ENCODE results near the gene CANT1. TPM values are rescaled to one million over a fixed set of nuclear protein-coding genes. Genes with fewer than 3 reads are reported as not detected.

CANT1 gene
- total and polyA plus RNA-seq, 5 experiments from 2014 or later = 6.1 to 34.6 (median 9.4) TPM

GRCh38 chr17:78993981-78994671 lies 15.4 kb downstream of the CANT1 start:
- Mint-ChIP-seq H3K27me3 (no peaks in the 10 kb centered on the region), H3K27ac (peak overlapping the region in 1 of 10 donors; percentile 34), H3K4me3 (no peak overlapping the region), H3K36me3 (peaks cover 0 to 59% (median 9%) of the 10 kb centered on the region in 3 donors), H3K9me3 (no peaks in the 10 kb centered on the region), H3K4me1 (peaks cover 3 to 13% (median 6%) of the 10 kb centered on the region in 4 donors)
- no peak for DNase-seq
- ATAC-seq = no peak
- POLR2A ChIA-PET = no interaction called here

- Mint-ChIP-seq H3K27ac (peak overlapping the region in 6 of 10 donors; percentile 7 to 74 (median 67)), H3K4me3 (no peak overlapping the region), H3K9me3 (no peaks in the 10 kb centered on the region)
Observed at GRCh38 chr17:78993241-78993956, 16.2 kb downstream of the CANT1 start.

GRCh38 chr17:78992542-78993212 lies 16.9 kb downstream of the CANT1 start:
- POLR2A ChIA-PET = no interaction called here
- Mint-ChIP-seq H3K9me3 (no peaks in the 10 kb centered on the region), H3K36me3 (peaks cover 0 to 51% (median 9%) of the 10 kb centered on the region in 3 donors), H3K4me3 (no peak overlapping the region), H3K27ac (peak overlapping the region in 6 of 10 donors; percentile 7 to 74 (median 67)), H3K4me1 (peaks cover 3 to 13% (median 6%) of the 10 kb centered on the region in 4 donors), H3K27me3 (no peaks in the 10 kb centered on the region)
- peak; percentile 8 to 11 for ATAC-seq
- no peak for DNase-seq

More at GRCh38 chr17:78993241-78993956, 16.2 kb downstream of the CANT1 start:
- Mint-ChIP-seq H3K4me1 (peaks cover 3 to 13% (median 6%) of the 10 kb centered on the region in 4 donors), H3K36me3 (peaks cover 0 to 57% (median 9%) of the 10 kb centered on the region in 3 donors), H3K27me3 (no peaks in the 10 kb centered on the region)
- ATAC-seq = peak; percentile 73 to 82
- POLR2A ChIA-PET = no interaction called here
- peak in 9 of 10 donors; percentile 23 to 73 (median 47) for DNase-seq

GRCh38 chr17:78991906-78992532 lies 17.5 kb downstream of the CANT1 start:
- no peaks in the 10 kb centered on the region for H3K27me3 Mint-ChIP-seq
- peaks cover 4 to 14% (median 7%) of the 10 kb centered on the region in 4 donors for H3K4me1 Mint-ChIP-seq
- H3K9me3 Mint-ChIP-seq = no peaks in the 10 kb centered on the region
- H3K36me3 Mint-ChIP-seq = peaks cover 0 to 47% (median 9%) of the 10 kb centered on the region in 3 donors
- no peak for DNase-seq
- ATAC-seq = no peak
- no peak overlapping the region for H3K27ac Mint-ChIP-seq
- H3K4me3 Mint-ChIP-seq = no peak overlapping the region
- POLR2A ChIA-PET = no interaction called here

GRCh38 chr17:78991017-78991738 lies 18.4 kb downstream of the CANT1 start:
- ATAC-seq = no peak
- DNase-seq = no peak
- H3K36me3 Mint-ChIP-seq = peaks cover 0 to 41% (median 9%) of the 10 kb centered on the region in 3 donors
- H3K27ac Mint-ChIP-seq = no peak overlapping the region
- peaks cover 12 to 19% (median 15%) of the 10 kb centered on the region in 4 donors for H3K4me1 Mint-ChIP-seq
- POLR2A ChIA-PET = no interaction called here
- no peaks in the 10 kb centered on the region for H3K27me3 Mint-ChIP-seq
- H3K4me3 Mint-ChIP-seq = no peak overlapping the region
- no peaks in the 10 kb centered on the region for H3K9me3 Mint-ChIP-seq

GRCh38 chr17:78990349-78991016 lies 19.1 kb downstream of the CANT1 start:
- no peak for ATAC-seq
- POLR2A ChIA-PET = no interaction called here
- Mint-ChIP-seq H3K4me1 (peaks cover 12 to 24% (median 20%) of the 10 kb centered on the region in 4 donors), H3K9me3 (no peaks in the 10 kb centered on the region), H3K36me3 (peaks cover 0 to 35% (median 5%) of the 10 kb centered on the region in 3 donors), H3K27me3 (no peaks in the 10 kb centered on the region), H3K4me3 (no peak overlapping the region), H3K27ac (no peak overlapping the region)
- DNase-seq = no peak

- Mint-ChIP-seq H3K4me1 (peaks cover 11 to 21% (median 18%) of the 10 kb centered on the region in 4 donors), H3K9me3 (no peaks in the 10 kb centered on the region), H3K4me3 (peak overlapping the region in 1 of 10 donors; percentile 14), H3K36me3 (peaks cover 0 to 24% (median 2%) of the 10 kb centered on the region in 3 donors), H3K27me3 (no peaks in the 10 kb centered on the region), H3K27ac (no peak overlapping the region)
- POLR2A ChIA-PET = interaction anchor here (1.4 kb wide), 1 partner anchor 22 kb away, joined by 4 read pairs; the partner anchor contains the start of gene CANT1
- DNase-seq (no peak), ATAC-seq (no peak)
Observed at GRCh38 chr17:78988152-78988551, 21.4 kb downstream of the CANT1 start.

GRCh38 chr17:78986649-78987328 lies 22.8 kb downstream of the CANT1 start:
- no peaks in the 10 kb centered on the region for H3K9me3 Mint-ChIP-seq
- H3K27ac Mint-ChIP-seq = peak overlapping the region in 3 of 10 donors; percentile 30 to 53 (median 48)
- H3K4me1 Mint-ChIP-seq = peaks cover 8 to 15% (median 15%) of the 10 kb centered on the region in 4 donors
- POLR2A ChIA-PET = interaction anchor here (0.7 to 0.9 kb wide), 2 partner anchors 10 to 15 kb away, joined by 3 read pairs; no protein-coding TSS in a partner anchor
- peak overlapping the region; percentile 54 to 84 (median 70) for H3K4me3 Mint-ChIP-seq
- no peaks in the 10 kb centered on the region for H3K27me3 Mint-ChIP-seq
- DNase-seq (no peak), ATAC-seq (peak; percentile 42 to 58)
- H3K36me3 Mint-ChIP-seq = peaks cover 0 to 15% (median 0%) of the 10 kb centered on the region in 3 donors

GRCh38 chr17:78986048-78986648 lies 23.4 kb downstream of the CANT1 start:
- peak overlapping the region in 2 of 10 donors; percentile 40 to 53 for H3K27ac Mint-ChIP-seq
- POLR2A ChIA-PET = interaction anchor here (0.9 kb wide), 1 partner anchor 16 kb away, joined by 3 read pairs; no protein-coding TSS in a partner anchor
- DNase-seq (peak in 3 of 10 donors; percentile 25 to 39 (median 26)), ATAC-seq (peak; percentile 77 to 89)
- H3K27me3 Mint-ChIP-seq = no peaks in the 10 kb centered on the region
- no peaks in the 10 kb centered on the region for H3K9me3 Mint-ChIP-seq
- peaks cover 8 to 15% (median 15%) of the 10 kb centered on the region in 4 donors for H3K4me1 Mint-ChIP-seq
- peaks cover 0 to 10% (median 0%) of the 10 kb centered on the region in 3 donors for H3K36me3 Mint-ChIP-seq
- peak overlapping the region; percentile 54 to 84 (median 70) for H3K4me3 Mint-ChIP-seq

GRCh38 chr17:78985395-78985794 lies 24.2 kb downstream of the CANT1 start:
- ATAC-seq = no peak
- POLR2A ChIA-PET = no interaction called here
- H3K4me3 Mint-ChIP-seq = no peak overlapping the region
- peaks cover 6 to 16% (median 15%) of the 10 kb centered on the region in 4 donors for H3K4me1 Mint-ChIP-seq
- H3K27me3 Mint-ChIP-seq = no peaks in the 10 kb centered on the region
- H3K9me3 Mint-ChIP-seq = no peaks in the 10 kb centered on the region
- H3K36me3 Mint-ChIP-seq = peaks cover 0 to 4% (median 0%) of the 10 kb centered on the region in 3 donors
- no peak for DNase-seq
- H3K27ac Mint-ChIP-seq = no peak overlapping the region

Data from naive thymus-derived CD8-positive, alpha-beta T cell (primary cell).